CD4-positive, alpha-beta T cell treated with Interleukin-2 at 100 ng/mL for 4 hours (primary cell): ENCODE results near the gene PKMYT1.
"Not testable (repeated sequence)": the region's sequence is repeated elsewhere in the genome, so short reads cannot be mapped to it uniquely, and the experiment has no call there.

Experiments
- DNase-seq: peaks from one replicate; pipeline ENCODE4 v3.0.0-alpha.2; 2020; ENCODE audit warnings: low spot score

PKMYT1 gene

GRCh38 chr16:2959206-2959605, 21.0 kb downstream of the PKMYT1 start:
- no peak for DNase-seq

GRCh38 chr16:2956579-2956956, 23.7 kb downstream of the PKMYT1 start:
- no peak for DNase-seq

GRCh38 chr16:2955779-2956578, 24.3 kb downstream of the PKMYT1 start:
- no peak for DNase-seq

- no peak for DNase-seq
These were observed 24.8 kb downstream of the PKMYT1 start for GRCh38 chr16:2955438-2955778.

DNA sequence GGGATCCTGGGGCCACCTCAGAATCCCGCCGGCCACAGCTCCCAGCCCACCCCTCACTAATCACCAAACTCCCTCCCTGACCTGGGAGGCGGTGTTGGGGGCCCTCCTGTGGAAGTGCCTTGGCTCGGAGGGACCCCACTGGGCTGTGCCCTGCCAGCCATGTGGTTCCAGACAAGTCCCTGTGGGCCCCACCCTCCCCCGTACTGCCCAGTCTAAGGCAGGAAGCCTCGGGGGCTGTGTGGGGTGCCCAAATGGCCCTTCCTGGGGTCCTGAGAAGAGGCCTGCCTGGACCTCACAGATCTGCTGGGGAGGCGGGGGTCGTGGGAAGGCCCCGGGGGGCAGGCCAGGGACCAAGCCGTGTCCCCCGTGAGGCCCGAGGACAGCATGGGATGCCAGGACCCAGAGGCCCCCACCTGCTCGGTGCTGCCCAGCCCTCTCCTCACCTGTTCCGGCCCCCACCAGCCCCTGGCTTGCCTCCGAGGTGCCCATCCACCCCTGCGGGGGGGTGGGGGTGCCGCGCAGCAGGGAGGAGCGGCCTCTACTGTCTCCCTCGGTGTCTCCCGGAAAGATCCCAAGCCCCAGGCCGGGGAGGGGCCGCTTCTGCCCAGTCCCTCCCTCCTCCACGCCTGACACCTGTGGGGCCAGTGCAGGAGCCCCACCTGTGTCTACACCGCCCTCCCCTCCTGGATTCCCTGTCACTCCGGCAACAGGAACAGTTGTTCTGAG, 25.4 kb downstream of the PKMYT1 start:
- DNase-seq: no peak

DNA sequence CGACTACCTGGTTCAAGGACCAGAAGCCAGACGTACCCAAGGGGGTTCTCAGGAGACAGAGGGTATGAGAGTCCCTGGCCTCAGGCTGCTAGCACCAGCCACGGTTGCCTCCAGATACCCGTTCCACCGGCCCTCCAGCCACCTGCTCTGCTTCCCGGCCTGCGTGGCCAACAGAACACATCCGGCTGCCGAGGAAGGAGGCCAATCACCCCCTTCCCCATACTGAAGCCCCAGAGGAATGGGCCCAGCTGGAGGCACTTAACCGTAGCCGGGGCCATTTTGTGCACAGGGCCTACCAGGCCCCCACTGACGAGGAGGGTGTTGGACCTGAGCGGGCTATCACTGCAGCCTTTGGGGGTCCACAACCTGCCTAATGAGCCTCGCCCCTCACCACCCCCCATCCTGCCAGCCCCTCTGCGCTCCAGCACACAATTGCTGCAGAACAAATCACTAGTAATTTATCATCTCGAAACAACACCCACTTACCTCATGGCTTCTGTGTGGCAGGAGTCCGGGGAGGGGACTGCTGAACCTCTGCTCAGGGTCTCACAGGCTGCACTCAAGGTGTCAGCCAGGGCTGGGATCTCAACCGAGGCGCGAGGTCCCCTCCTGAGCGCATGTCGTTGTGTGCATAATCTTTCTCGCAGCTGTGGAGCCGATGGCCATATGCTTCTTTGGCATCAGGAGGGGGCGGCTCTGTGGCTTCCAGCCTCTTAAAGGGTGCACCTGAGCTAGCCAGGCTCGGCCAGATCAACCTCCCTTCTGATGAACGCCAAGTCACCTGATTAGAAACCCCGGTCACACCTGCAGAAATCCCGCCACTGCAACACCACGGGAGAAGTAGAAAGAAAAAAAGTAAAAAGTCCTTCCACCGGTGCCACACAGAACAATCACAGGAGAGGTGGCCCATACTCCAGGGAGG, 26.3 kb downstream of the PKMYT1 start:
- DNase-seq: no peak

DNA sequence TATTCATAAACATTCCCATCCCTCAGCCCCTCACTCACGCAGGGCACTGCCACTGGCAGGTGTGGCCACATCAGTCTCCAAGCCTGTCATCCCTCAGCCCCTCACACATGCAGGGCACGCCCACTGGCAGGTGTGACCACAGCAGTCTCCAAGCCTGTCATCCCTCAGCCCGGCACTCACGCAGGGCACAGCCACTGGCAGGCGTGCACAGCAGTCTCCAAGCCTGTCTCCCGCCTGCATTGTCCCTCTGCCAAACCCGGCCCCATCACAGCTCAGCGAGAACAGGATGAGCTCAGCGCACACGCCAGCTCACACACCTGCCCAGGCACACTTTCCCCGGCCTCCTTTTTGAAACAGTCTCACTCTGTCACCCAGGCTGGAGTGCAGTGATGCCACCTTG, 27.6 kb downstream of the PKMYT1 start:
- DNase-seq: no peak

DNA sequence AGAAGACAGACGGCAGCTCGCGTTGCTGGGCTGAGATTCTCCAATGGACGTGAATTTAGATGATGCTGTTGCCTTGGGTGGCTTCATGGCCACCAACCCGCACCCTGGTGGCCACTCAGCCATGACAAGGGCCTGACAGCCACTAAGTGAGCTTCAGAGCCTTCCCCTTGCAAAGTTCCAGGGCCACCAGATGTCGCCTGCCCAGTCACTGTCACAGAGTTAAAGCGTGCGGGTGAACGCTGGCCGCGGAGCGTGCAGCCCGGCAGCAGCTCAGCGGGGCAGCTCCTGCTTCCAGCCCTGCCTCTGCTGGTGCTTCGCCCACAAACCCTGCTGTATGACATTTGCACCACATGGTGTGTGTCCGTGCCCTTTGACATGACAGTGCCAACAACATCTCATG, 29.5 kb downstream of the PKMYT1 start:
- DNase-seq: no peak

DNA sequence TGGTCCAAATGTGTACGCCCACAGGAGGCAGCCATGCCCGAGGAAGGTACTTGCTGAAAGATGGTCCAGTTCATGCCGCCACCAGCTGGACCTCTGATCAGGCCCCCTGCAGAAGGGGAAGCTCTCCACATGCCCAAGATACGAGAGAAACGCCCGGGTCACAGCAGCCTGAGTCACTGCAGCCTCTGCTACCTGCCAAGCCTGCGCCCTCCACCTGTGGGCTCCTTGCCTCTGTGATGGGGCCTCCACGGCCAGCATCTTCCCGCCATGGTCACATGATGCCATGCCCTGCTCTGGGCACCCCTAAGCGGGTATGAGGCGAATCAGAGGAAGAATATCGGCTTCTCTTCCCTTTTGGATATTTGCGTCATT, 29.9 kb downstream of the PKMYT1 start:
- no peak for DNase-seq

GRCh38 chr16:2949705-2950352, 30.4 kb downstream of the PKMYT1 start:
- DNase-seq: no peak

- DNase-seq: no peak
These were observed 31.2 kb downstream of the PKMYT1 start for GRCh38 chr16:2948807-2949704.

DNA sequence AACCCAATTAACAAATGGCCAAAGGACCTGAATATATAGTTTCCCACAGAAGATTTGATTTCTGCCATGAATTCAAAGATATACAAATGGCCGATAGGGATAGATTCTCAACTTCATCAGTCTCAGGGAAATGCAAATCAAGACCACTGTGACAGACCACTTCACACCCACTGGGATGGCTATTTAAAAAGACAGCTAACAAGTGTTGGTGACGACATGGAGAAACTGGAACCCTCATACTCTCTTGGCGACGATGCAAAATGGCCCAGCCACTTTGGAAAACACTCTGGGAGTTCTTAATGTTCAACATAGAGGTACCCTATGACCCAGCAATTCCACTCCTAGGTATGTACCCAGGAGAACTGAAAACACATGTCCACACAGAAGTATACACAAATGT, 33.6 kb downstream of the PKMYT1 start:
- no peak for DNase-seq

- not testable (repeated sequence) for DNase-seq
These were observed 36.5 kb downstream of the PKMYT1 start for GRCh38 chr16:2943716-2944115.

DNA sequence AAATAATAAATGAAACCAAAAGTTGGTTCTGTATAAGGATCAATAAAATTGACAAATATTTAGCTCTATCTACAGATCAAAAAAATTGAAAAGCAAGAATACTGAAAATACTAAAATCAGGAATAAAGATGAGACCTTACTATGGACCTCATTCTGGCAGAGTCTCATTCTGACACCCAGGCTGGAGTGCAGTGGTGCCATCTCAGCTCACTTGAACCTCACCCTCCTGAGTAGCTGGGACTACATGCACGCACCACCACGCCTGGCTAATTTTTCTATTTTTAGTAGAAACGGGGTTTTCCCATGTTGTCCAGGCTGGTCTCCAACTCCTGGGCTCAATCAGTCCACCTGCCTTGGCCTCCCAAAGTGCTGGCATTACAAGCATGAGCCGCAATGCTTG, 38.2 kb downstream of the PKMYT1 start:
- DNase-seq: no peak

DNA sequence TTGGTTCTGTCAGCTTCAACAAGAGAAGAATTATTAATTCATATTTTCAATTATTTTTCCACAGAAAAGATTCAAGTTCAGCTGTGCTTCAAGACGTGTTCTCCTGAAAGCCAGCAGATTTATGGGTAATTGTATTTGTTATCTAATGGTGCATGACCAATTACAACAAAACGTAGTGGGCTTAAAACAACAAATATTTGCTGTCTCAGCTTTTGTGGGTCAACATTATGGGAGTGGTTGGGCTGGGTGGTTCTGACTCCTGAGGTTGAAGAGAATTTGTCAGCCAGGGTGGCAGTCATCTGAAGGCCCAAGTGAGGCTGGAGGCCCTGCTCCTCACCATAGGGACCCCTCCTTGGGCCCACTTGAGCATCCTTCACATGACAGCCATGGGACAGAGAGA, 40.3 kb downstream of the PKMYT1 start:
- DNase-seq: no peak

GRCh38 chr16:2938206-2938605, 42.0 kb downstream of the PKMYT1 start:
- DNase-seq: no peak

- no peak for DNase-seq
These were observed 43.1 kb downstream of the PKMYT1 start for GRCh38 chr16:2937170-2937569.

GRCh38 chr16:2936436-2937011, 43.7 kb downstream of the PKMYT1 start:
- no peak for DNase-seq

- DNase-seq: no peak
These were observed 45.8 kb downstream of the PKMYT1 start for GRCh38 chr16:2934450-2934849.

DNA sequence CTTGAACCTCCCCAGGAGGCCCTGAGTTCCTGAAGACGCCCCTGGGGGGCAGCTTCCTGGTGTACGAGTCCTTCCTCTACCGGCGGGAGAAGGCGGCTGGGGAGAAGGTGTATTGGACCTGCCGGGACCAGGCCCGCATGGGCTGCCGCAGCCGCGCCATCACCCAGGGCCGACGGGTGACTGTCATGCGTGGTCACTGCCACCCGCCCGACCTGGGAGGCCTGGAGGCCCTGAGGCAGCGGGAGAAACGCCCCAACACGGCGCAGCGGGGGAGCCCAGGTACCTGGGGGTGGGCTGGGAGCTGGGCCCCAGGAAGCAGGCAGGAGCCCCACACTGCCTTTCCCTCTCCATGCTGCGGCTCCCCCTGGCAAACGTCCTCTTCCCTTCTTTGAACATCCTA, 46.5 kb downstream of the PKMYT1 start:
- DNase-seq: no peak

GRCh38 chr16:2933136-2933535, 47.1 kb downstream of the PKMYT1 start:
- DNase-seq: no peak
